ENCODE data around the gene SERPINA12. TPM values are rescaled to one million over a fixed set of nuclear protein-coding genes. Genes with fewer than 3 reads are reported as not detected.
A peak's percentile ranks its signal among the peaks of the same experiment; 100 is the strongest.

SERPINA12 gene
- total and polyA plus RNA-seq, 2 of the 13 experiments (the other 11 are each of a cell fraction or from before 2014, with no cell fraction given), result 0.08 TPM; not detected in 1

GRCh38 chr14:94462763-94463572 lies 46.3 kb downstream of the SERPINA12 start (continued):
- TF ChIP-seq TCF7 (IDR thresholded peaks at IDR 0.05; ENCODE audit: low read depth), result peak; percentile 39
- 0 out of 2 replicates have a peak, but pooled peaks have one; percentile 39 for TF ChIP-seq ZNF629 (CRISPR knock-in tag; conservative IDR thresholded peaks at IDR 0.05)
- no peak for TF ChIP-seq ZFP41 (CRISPR knock-in tag; IDR thresholded peaks at IDR 0.05; ENCODE audit: borderline replicate concordance)
- TF ChIP-seq, protein P1, sequence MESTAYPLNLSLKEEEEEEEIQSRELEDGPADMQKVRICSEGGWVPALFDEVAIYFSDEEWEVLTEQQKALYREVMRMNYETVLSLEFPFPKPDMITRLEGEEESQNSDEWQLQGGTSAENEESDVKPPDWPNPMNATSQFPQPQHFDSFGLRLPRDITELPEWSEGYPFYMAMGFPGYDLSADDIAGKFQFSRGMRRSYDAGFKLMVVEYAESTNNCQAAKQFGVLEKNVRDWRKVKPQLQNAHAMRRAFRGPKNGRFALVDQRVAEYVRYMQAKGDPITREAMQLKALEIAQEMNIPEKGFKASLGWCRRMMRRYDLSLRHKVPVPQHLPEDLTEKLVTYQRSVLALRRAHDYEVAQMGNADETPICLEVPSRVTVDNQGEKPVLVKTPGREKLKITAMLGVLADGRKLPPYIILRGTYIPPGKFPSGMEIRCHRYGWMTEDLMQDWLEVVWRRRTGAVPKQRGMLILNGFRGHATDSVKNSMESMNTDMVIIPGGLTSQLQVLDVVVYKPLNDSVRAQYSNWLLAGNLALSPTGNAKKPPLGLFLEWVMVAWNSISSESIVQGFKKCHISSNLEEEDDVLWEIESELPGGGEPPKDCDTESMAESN (CRISPR knock-in tag; conservative IDR thresholded peaks at IDR 0.05), result no peak
- peak; percentile 37; the same call in 1 of the 2 replicates for TF ChIP-seq GATAD1 (CRISPR knock-in tag; IDR thresholded peaks at IDR 0.05)
- 0 out of 2 replicates have a peak, but pooled peaks have one; percentile 62 for TF ChIP-seq MEIS2 (CRISPR knock-in tag; IDR thresholded peaks at IDR 0.05)
- TF ChIP-seq, protein P2, sequence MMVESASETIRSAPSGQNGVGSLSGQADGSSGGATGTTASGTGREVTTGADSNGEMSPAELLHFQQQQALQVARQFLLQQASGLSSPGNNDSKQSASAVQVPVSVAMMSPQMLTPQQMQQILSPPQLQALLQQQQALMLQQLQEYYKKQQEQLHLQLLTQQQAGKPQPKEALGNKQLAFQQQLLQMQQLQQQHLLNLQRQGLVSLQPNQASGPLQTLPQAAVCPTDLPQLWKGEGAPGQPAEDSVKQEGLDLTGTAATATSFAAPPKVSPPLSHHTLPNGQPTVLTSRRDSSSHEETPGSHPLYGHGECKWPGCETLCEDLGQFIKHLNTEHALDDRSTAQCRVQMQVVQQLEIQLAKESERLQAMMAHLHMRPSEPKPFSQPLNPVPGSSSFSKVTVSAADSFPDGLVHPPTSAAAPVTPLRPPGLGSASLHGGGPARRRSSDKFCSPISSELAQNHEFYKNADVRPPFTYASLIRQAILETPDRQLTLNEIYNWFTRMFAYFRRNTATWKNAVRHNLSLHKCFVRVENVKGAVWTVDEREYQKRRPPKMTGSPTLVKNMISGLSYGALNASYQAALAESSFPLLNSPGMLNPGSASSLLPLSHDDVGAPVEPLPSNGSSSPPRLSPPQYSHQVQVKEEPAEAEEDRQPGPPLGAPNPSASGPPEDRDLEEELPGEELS (CRISPR knock-in tag; IDR thresholded peaks at IDR 0.05), result peak; percentile 78
- peak; percentile 42 for TF ChIP-seq ASH2L (IDR thresholded peaks at IDR 0.05; ENCODE audit: insufficient read length, low read depth, low read length)
- peak; percentile 75 for TF ChIP-seq TBX2 (CRISPR knock-in tag; IDR thresholded peaks at IDR 0.05; ENCODE audit: borderline replicate concordance)
- TF ChIP-seq RXRB (CRISPR knock-in tag; IDR thresholded peaks at IDR 0.05; ENCODE audit: borderline replicate concordance), result peak; percentile 91
- TF ChIP-seq IRF2 (CRISPR knock-in tag; IDR thresholded peaks at IDR 0.05), result peak; percentile 57; the same call in 1 of the 2 replicates
- TF ChIP-seq, protein P3, sequence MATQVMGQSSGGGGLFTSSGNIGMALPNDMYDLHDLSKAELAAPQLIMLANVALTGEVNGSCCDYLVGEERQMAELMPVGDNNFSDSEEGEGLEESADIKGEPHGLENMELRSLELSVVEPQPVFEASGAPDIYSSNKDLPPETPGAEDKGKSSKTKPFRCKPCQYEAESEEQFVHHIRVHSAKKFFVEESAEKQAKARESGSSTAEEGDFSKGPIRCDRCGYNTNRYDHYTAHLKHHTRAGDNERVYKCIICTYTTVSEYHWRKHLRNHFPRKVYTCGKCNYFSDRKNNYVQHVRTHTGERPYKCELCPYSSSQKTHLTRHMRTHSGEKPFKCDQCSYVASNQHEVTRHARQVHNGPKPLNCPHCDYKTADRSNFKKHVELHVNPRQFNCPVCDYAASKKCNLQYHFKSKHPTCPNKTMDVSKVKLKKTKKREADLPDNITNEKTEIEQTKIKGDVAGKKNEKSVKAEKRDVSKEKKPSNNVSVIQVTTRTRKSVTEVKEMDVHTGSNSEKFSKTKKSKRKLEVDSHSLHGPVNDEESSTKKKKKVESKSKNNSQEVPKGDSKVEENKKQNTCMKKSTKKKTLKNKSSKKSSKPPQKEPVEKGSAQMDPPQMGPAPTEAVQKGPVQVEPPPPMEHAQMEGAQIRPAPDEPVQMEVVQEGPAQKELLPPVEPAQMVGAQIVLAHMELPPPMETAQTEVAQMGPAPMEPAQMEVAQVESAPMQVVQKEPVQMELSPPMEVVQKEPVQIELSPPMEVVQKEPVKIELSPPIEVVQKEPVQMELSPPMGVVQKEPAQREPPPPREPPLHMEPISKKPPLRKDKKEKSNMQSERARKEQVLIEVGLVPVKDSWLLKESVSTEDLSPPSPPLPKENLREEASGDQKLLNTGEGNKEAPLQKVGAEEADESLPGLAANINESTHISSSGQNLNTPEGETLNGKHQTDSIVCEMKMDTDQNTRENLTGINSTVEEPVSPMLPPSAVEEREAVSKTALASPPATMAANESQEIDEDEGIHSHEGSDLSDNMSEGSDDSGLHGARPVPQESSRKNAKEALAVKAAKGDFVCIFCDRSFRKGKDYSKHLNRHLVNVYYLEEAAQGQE (IDR thresholded peaks at IDR 0.05; ENCODE audit: borderline replicate concordance in 1 of 2, low read depth in 1 of 2, low read length in 2 of 2), result 0 out of 4 replicates have a peak, but pooled peaks of 1 of the 2 experiments have one; percentile 28
- peak; percentile 79 for TF ChIP-seq NFIC (IDR thresholded peaks at IDR 0.05; ENCODE audit: low read length)
- TF ChIP-seq NR2F2 (IDR thresholded peaks at IDR 0.05; ENCODE audit: borderline replicate concordance, low read depth), result peak; percentile 76
- TF ChIP-seq ZNF766 (CRISPR knock-in tag; IDR thresholded peaks at IDR 0.05; ENCODE audit: borderline replicate concordance), result no peak
- TF ChIP-seq, protein P4, sequence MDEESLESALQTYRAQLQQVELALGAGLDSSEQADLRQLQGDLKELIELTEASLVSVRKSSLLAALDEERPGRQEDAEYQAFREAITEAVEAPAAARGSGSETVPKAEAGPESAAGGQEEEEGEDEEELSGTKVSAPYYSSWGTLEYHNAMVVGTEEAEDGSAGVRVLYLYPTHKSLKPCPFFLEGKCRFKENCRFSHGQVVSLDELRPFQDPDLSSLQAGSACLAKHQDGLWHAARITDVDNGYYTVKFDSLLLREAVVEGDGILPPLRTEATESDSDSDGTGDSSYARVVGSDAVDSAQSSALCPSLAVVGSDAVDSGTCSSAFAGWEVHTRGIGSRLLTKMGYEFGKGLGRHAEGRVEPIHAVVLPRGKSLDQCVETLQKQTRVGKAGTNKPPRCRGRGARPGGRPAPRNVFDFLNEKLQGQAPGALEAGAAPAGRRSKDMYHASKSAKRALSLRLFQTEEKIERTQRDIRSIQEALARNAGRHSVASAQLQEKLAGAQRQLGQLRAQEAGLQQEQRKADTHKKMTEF (CRISPR knock-in tag; IDR thresholded peaks at IDR 0.05), result peak; percentile 79
- TF ChIP-seq ZNF691 (CRISPR knock-in tag; IDR thresholded peaks at IDR 0.05; ENCODE audit: borderline replicate concordance, low read depth), result 0 out of 2 replicates have a peak, but pooled peaks have one; percentile 21
- TF ChIP-seq FOXJ3 (CRISPR knock-in tag; IDR thresholded peaks at IDR 0.05; ENCODE audit: borderline replicate concordance), result peak; percentile 68; the same call in 1 of the 2 replicates

Data from HepG2 (cell line).